DND-41 (cell line): ENCODE results near the gene OSBPL8.

Experiments
- ATAC-seq: fragments of 200-7000 bp; cut with Tn5 transposase; 3 replicates; pipeline ENCODE4 v1.9.1; 2021; ENCODE audit warnings: low read depth; ENCODE audit not compliant: insufficient read depth
- DNase-seq: peaks from one replicate; pipeline ENCODE4 v3.0.0-alpha.2; 2020
- H2AFZ ChIP-seq: 2 replicates; pipeline ENCODE4 v1.6.0; 2012; ENCODE audit warnings: low read depth, low read length
- H3K27ac ChIP-seq: 2 replicates; pipeline ENCODE4 v1.5.1; 2012; ENCODE audit warnings: low read length, inconsistent platforms
- H3K27me3 ChIP-seq: fragments of 200-600 bp; sonication (generic); 2 replicates; pipeline ENCODE4 v1.6.0; 2012; ENCODE audit warnings: low read length, mild to moderate bottlenecking, inconsistent platforms; ENCODE audit not compliant: insufficient read depth, poor library complexity
- H3K36me3 ChIP-seq: 2 replicates; pipeline ENCODE4 v1.5.1; 2012; ENCODE audit warnings: low read length, inconsistent platforms; ENCODE audit not compliant: insufficient read depth
- H3K4me1 ChIP-seq: 2 replicates; pipeline ENCODE4 v1.5.1; 2012; ENCODE audit warnings: mild to moderate bottlenecking, low read length; ENCODE audit not compliant: insufficient read depth
- H3K4me2 ChIP-seq: 2 replicates; pipeline ENCODE4 v1.6.0; 2012; ENCODE audit warnings: mild to moderate bottlenecking, moderate library complexity, low read length, inconsistent platforms; ENCODE audit not compliant: insufficient read depth
- H3K4me3 ChIP-seq, 2 experiments: fragments of 200-600 bp in 1 of 2; shearing (Covaris generic) in 1 of 2; 2 replicates each; pipeline ENCODE4 v1.5.1; 2012 to 2016; ENCODE audit warnings: inconsistent platforms in 2 of 2, low read length in 2 of 2, mild to moderate bottlenecking in 2 of 2, low read depth in 1 of 2, moderate library complexity in 1 of 2
- H3K79me2 ChIP-seq: 2 replicates; pipeline ENCODE4 v1.6.0; 2012; ENCODE audit warnings: low read length, inconsistent platforms; ENCODE audit not compliant: insufficient read depth
- H3K9ac ChIP-seq: 2 replicates; pipeline ENCODE4 v1.6.0; 2012; ENCODE audit warnings: low read depth, mild to moderate bottlenecking, inconsistent platforms, low read length, moderate library complexity
- H3K9me3 ChIP-seq: 2 replicates; pipeline ENCODE4 v1.5.1; 2012; ENCODE audit warnings: low read length, moderate library complexity, mild to moderate bottlenecking, inconsistent platforms; ENCODE audit not compliant: insufficient read depth, severe bottlenecking
- H4K20me1 ChIP-seq: 2 replicates; pipeline ENCODE4 v1.6.0; 2012; ENCODE audit warnings: low read length; ENCODE audit not compliant: insufficient read depth
- CTCF ChIP-seq: IDR thresholded peaks from 2 replicates; pipeline ENCODE4 v1.5.1; 2012; ENCODE audit warnings: borderline replicate concordance, low read length, moderate library complexity, mild to moderate bottlenecking; ENCODE audit not compliant: poor library complexity, severe bottlenecking; ENCODE audit errors: extremely low read depth
- EZH2 ChIP-seq: IDR thresholded peaks from 3 replicates; pipeline ENCODE4 v1.6.1; 2012; ENCODE audit warnings: borderline replicate concordance, low read depth, mild to moderate bottlenecking, moderate library complexity, low read length, inconsistent platforms; ENCODE audit not compliant: severe bottlenecking

OSBPL8 gene

GRCh38 chr12:76444408-76444984 lies 115.1 kb downstream of the OSBPL8 start:
- no peaks in the 10 kb centered on the region; the same call in 1 of the 2 replicates for H4K20me1 ChIP-seq
- no peak overlapping the region for H3K9ac ChIP-seq

GRCh38 chr12:76441016-76441415 lies 118.6 kb downstream of the OSBPL8 start:
- Histone ChIP-seq H4K20me1 (no peaks in the 10 kb centered on the region; the same call in 1 of the 2 replicates), H3K79me2 (peaks cover 18% of the 10 kb centered on the region), H3K4me2 (no peak overlapping the region), H3K9me3 (no peaks in the 10 kb centered on the region), H3K4me1 (no peaks in the 10 kb centered on the region), H2AFZ (no peak overlapping the region), H3K9ac (no peak overlapping the region), H3K27ac (no peak overlapping the region), H3K27me3 (no peaks in the 10 kb centered on the region), H3K4me3 (no peak overlapping the region), H3K36me3 (no peaks in the 10 kb centered on the region)
- DNase-seq (no peak), ATAC-seq (no peak)
- TF ChIP-seq CTCF (no peak), EZH2 (no peak)

More at GRCh38 chr12:76444408-76444984, 115.1 kb downstream of the OSBPL8 start:
- DNase-seq (no peak), ATAC-seq (no peak)
- H3K36me3 ChIP-seq, result peaks cover 8% of the 10 kb centered on the region; the same call in 1 of the 2 replicates
- H3K79me2 ChIP-seq, result peaks cover 18% of the 10 kb centered on the region
- H3K27me3 ChIP-seq, result no peaks in the 10 kb centered on the region
- no peaks in the 10 kb centered on the region for H3K9me3 ChIP-seq
- no peak overlapping the region for H2AFZ ChIP-seq
- no peaks in the 10 kb centered on the region for H3K4me1 ChIP-seq
- no peak overlapping the region for H3K4me2 ChIP-seq
- TF ChIP-seq EZH2, result no peak
- no peak for TF ChIP-seq CTCF
- H3K4me3 ChIP-seq, result no peak overlapping the region
- no peak overlapping the region for H3K27ac ChIP-seq

GRCh38 chr12:76432733-76433132 lies 126.8 kb downstream of the OSBPL8 start:
- Histone ChIP-seq H3K9ac (no peak overlapping the region), H4K20me1 (peaks cover 4% of the 10 kb centered on the region), H3K79me2 (peaks cover 43% of the 10 kb centered on the region), H3K36me3 (peaks cover 4% of the 10 kb centered on the region; the same call in 1 of the 2 replicates), H2AFZ (no peak overlapping the region), H3K4me1 (no peaks in the 10 kb centered on the region), H3K4me3 (no peak overlapping the region), H3K27ac (no peak overlapping the region), H3K27me3 (no peaks in the 10 kb centered on the region), H3K4me2 (no peak overlapping the region), H3K9me3 (peaks cover 17% of the 10 kb centered on the region)
- ATAC-seq (no peak), DNase-seq (no peak)
- no peak for TF ChIP-seq CTCF
- no peak for TF ChIP-seq EZH2

- H2AFZ ChIP-seq, result no peak overlapping the region
- H4K20me1 ChIP-seq, result peaks cover 4% of the 10 kb centered on the region
- DNase-seq, result no peak
- no peak for TF ChIP-seq CTCF
- no peak for TF ChIP-seq EZH2
- H3K9me3 ChIP-seq, result peaks cover 32% of the 10 kb centered on the region
- peaks cover 6% of the 10 kb centered on the region for H3K36me3 ChIP-seq
- H3K4me1 ChIP-seq, result no peaks in the 10 kb centered on the region
- H3K4me2 ChIP-seq, result no peak overlapping the region
- peaks cover 71% of the 10 kb centered on the region for H3K79me2 ChIP-seq
- H3K27ac ChIP-seq, result no peak overlapping the region
- H3K27me3 ChIP-seq, result no peaks in the 10 kb centered on the region
- no peak overlapping the region for H3K9ac ChIP-seq
- ATAC-seq, result no peak
- no peak overlapping the region for H3K4me3 ChIP-seq
Observed at GRCh38 chr12:76428117-76428516, 131.5 kb downstream of the OSBPL8 start.
